Raji (cell line): ENCODE data around the gene SECTM1.

ENCODE experiments used
- POLR2A ChIP-seq: IDR thresholded peaks from 2 replicates; pipeline ENCODE4 v1.6.1; 2011; ENCODE audit warnings: low read depth, low read length, control low read depth; ENCODE audit not compliant: insufficient read depth

The SECTM1 gene

GRCh38 chr17:82324566-82325285 lies 8.8 kb downstream of the SECTM1 start:
- no peak for TF ChIP-seq POLR2A

- no peak for TF ChIP-seq POLR2A
Observed at GRCh38 chr17:82323514-82324234, 9.9 kb downstream of the SECTM1 start.

- TF ChIP-seq POLR2A, result no peak
Observed at GRCh38 chr17:82322526-82323453, 10.8 kb downstream of the SECTM1 start.

- no peak for TF ChIP-seq POLR2A
Observed at GRCh38 chr17:82321947-82322466, 11.6 kb downstream of the SECTM1 start.

- TF ChIP-seq POLR2A, result no peak
Observed at GRCh38 chr17:82320956-82321927, 12.3 kb downstream of the SECTM1 start.

GRCh38 chr17:82320140-82320840 lies 13.3 kb downstream of the SECTM1 start:
- TF ChIP-seq POLR2A, result no peak

GRCh38 chr17:82319619-82320062 lies 13.9 kb downstream of the SECTM1 start:
- no peak for TF ChIP-seq POLR2A

GRCh38 chr17:82318772-82319606 lies 14.6 kb downstream of the SECTM1 start:
- no peak for TF ChIP-seq POLR2A

- TF ChIP-seq POLR2A, result no peak
Observed at GRCh38 chr17:82318169-82318498, 15.4 kb downstream of the SECTM1 start.

- no peak for TF ChIP-seq POLR2A
Observed at GRCh38 chr17:82317394-82318168, 16.0 kb downstream of the SECTM1 start, which contains the start of gene CD7. Gene CD7 (minus strand): TSS chr17:82317608. CDS start chr17:82317495, 113 bp downstream.

GRCh38 chr17:82316651-82317393 lies 16.7 kb downstream of the SECTM1 start:
- no peak for TF ChIP-seq POLR2A
